CD4-positive, alpha-beta T cell treated with Interleukin-4 for 1 hour (primary cell): ENCODE results near the gene DDT.
"Not testable (repeated sequence)": the region's sequence is repeated elsewhere in the genome, so short reads cannot be mapped to it uniquely, and the experiment has no call there.

Experiments used
- DNase-seq, 2 donors: peaks; one replicate each; pipeline ENCODE4 v3.0.0-alpha.2; 2020 to 2022

The DDT gene

GRCh38 chr22:23949764-23950163 is 24.5 kb downstream of the DDT start:
- DNase-seq: not testable (repeated sequence)

DNA sequence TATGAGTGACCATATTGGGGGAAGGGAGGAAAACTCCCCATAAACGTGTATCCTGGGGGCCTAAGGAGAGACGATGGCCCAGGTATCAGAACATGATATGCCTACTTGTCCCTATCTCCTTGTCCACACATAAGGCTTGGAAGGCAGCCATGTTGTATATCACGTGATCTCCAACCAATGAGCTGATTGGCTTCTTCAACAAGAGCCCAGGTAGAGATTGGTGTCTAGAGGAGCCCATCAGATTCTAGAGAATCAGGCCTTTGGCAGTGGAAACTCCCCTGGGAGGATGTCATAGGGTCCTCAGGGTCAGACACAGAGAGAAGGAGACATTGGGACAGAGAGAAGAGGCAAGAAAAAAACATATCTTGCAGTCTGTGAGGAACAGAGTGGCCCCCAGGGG is 26.9 kb downstream of the DDT start:
- DNase-seq: not testable (repeated sequence)

- not testable (repeated sequence) for DNase-seq
Observed at GRCh38 chr22:23940166-23940565, 34.1 kb downstream of the DDT start.

GRCh38 chr22:23939017-23939357 is 35.3 kb downstream of the DDT start:
- DNase-seq: no peak

GRCh38 chr22:23938328-23939016 is 35.8 kb downstream of the DDT start:
- no peak for DNase-seq

DNA sequence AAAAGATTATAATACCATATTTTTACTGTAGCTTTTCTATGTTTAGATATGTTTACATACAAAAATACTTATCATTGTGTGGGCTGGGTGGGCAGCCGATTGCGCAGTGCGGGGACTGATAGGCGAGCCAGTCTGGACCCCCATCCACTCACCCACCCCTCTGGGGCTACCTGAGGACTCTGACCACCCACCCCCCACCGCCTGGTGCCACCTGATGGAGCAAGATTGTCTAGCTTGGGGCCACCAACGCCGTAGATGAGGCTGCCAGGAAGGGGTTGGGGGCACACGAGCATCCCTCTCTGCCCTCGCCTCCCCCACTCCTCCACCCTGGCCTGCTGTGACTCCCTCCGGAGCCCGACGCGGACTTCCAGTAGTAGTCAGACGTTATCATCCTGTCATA is 47.7 kb downstream of the DDT start:
- DNase-seq: no peak

DNA sequence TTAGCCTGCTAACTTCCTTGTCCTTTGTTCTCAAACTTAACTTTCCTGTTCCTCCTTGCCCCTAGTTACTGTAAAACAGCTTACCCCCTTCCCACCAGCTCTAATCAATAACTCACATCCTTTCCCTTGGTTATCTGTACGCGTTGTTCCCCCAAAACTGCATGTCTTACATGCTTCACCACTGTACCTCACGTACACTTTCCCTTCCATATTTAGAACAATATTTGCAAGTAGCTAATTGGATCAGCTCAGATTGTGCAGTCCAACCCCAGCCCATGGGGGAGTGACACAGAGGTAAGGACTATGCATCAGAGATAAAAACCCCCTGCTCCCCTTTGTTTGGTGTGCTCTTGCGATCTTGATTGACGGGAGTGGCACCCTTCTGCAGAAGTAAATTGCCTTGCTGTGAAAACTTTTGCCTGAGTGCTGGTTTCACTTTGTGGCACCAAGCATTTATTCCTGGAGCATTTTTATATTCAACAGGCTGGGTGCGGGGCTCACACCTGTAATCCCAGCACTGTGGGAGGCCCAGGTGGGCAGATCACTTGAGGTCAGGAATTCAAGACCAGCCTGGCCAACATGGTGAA is 49.1 kb downstream of the DDT start:
- DNase-seq: no peak

GRCh38 chr22:23922921-23923320 is 51.3 kb downstream of the DDT start:
- DNase-seq: no peak

DNA sequence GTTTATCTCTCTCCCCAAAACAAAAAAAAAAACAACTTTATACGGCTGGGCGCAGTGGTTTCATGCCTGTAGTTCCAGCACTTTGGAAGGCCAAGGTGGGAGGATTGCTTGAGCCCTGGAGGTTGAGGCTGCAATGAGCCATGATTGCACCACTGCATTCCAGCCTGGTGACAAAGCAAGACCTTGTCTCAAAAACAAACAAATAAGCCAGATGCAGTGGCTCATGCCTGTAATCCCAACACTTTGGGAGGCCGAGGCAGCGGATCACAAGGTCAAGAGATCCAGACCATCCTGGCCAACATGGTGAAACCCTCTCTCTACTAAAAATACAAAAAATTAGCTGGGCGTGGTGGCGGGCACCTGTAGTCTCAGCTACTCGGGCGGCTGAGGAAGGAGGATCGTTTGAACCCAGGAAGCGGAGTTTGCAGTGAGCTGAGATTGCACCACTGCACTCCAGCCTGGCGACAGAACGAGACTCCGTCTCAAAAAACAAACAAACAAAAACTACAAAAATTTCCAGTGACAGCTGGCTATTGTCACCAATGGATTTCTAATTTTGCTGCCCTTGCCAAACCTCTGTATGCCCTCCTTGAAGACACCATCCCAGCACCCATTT is 52.5 kb downstream of the DDT start:
- not testable (repeated sequence) for DNase-seq
